Measurements from ENCODE around the gene STUM.

Gene STUM

DNA sequence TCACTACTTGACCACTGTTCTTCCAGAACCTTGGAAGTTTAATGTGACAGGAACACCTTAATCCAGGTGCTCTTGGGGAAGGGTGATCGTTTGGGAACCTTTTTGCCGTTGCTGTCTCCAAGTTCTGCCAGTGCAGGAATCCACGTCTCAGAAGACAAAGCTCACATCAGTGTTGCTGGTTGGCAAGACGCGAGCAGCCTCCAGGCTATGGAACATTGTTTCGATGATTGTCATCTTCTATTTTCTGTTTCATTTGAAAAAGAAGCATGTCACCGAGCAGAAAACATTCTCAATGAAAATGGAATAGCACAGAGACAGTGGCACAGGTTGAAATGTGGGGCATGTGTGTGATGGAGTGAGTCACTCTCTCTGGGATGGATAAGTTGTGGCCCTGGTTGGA lies 11.7 kb downstream of the STUM start:
- DNase-seq (ENCODE audit: low read depth in 4 of 4, low spot score in 1 of 4), result no peak

DNA sequence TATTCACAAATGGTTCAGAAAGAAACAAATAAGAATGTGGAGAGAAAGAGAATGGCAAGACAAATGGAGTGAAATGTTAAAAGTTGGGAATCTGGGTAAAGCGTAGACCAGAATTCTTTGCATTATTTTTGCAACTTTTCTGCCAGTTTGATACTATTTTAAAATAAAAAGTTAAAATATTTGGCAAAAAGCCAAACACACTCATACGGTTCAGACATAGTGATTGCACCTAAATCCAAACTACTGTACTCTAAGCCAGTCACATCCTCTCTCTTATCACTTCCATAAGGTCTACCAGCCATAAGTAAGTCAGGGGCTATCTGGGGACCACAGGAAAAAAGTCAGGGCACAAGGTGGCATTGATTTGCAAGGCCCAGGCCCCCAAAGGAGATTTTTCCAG lies 14.4 kb downstream of the STUM start:
- no peak for DNase-seq (ENCODE audit: low read depth in 4 of 4, low spot score in 1 of 4)

DNA sequence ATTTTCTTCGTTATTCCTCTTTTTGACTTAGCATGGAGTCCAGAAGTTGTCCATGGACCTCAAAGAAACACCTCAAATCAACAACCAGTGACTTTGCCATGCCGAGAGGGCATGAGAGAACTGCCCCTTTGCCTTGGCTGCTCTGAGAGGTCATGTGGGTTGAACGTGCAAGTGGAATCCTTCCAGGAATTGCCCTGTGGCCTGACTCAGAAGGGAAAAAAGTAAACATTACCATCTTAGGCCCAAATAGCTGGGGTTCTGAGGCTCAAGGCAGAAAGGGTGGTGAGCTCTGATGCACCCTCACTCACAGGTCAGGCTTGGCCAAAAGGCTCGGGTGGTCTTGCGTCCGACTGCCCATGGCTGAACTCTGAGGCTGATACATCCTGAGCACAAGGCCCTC lies 15.1 kb downstream of the STUM start:
- no peak for DNase-seq (ENCODE audit: low read depth in 4 of 4, low spot score in 1 of 4)

DNA sequence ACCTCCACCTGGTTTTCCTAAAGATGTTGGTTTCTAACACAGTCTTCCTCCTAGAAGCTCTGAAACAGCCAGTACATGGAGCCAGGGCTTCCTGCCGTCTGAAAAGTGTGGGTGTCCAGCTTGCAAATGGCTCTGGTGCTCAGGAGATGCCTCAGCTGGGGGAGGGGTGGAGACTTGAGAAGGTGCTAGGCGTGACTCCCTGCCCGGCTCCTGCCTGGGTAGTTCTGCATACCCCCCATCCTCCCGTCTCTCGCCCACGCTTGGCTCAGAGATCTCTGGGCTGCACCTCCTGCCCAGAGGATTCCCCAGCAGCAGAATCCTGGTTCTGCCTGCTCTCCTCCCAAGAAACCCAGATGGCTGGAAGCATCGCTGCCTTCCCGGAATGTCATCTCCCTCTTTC lies 16.9 kb downstream of the STUM start:
- no peak for DNase-seq (ENCODE audit: low read depth in 4 of 4, low spot score in 1 of 4)

DNA sequence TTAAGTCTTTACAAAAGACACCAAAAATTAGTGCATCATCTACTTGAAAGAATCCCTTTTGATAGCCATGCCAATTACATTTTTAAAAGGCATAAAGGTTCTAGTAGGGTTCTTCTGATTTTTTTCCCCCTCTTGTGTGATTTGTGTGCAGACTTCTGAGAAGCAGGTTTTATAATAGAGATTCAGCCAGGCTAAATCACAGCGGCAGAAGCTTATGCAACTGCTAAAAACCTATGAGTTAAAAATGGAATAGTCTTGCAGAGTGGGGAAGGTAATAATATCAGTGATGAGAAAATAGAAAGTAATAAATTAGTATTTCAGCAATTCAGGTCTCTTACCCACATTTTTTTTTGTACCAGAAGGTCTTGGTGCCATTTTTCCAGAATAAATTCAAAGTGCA lies 17.7 kb downstream of the STUM start:
- DNase-seq (ENCODE audit: low read depth in 4 of 4, low spot score in 1 of 4), result no peak

DNA sequence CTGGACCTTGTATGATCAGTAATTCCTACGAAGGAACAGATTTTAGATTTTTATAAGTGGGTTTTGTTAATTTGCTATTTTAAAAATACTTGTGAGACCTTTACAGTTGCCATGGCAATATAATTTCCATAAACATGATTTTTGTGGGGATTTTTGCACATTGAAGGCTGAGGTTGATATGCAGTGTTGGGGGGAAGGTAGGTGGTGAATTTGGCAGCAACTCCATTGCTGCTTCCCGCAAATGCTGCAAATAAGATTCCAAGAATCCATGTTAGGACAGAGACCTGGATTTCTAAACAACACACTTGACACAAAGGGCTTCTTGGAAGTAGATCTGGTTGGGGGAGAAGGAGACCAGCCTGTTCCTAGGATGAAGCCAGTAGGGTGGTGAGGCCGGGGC lies 18.2 kb downstream of the STUM start:
- DNase-seq (ENCODE audit: low read depth in 4 of 4, low spot score in 1 of 4), result no peak

DNA sequence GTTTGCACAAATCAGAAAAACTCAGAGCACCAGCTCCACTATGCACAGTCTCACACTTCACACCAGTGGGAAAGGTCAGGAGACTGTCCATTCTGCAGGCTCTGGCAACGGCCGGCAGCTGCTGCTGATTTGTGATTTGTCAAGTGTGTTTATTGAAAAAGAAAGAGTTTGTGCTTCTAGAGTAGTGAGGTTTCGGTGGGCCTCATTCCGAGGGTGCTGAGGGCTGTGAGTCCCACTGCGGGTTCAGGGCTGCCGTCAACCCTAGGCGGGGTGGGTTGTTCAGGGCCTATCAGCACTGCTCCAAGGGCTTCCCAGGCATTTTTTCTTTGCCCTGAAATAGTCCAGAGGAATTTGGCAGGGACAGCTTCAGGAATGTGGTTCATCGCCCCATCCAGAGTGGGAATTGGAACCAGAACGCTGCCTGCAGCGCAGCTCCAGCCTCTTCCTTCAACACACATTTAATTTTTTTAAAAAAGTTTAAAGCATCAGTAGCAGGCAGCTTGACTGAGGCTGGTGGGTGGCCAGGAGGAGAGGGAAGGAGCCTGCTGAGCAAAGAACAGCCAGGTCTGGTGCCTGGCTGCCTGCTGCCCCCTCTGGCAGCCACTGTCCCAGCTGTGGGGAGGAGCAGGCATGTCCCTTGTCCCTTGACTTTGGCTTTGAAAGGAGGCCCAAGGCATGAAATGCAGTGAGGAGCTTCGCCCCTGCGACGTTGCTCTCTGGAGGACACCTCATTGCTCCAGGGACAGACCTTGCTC lies 19.7 kb downstream of the STUM start:
- DNase-seq (ENCODE audit: low read depth in 4 of 4, low spot score in 1 of 4), result no peak

DNA sequence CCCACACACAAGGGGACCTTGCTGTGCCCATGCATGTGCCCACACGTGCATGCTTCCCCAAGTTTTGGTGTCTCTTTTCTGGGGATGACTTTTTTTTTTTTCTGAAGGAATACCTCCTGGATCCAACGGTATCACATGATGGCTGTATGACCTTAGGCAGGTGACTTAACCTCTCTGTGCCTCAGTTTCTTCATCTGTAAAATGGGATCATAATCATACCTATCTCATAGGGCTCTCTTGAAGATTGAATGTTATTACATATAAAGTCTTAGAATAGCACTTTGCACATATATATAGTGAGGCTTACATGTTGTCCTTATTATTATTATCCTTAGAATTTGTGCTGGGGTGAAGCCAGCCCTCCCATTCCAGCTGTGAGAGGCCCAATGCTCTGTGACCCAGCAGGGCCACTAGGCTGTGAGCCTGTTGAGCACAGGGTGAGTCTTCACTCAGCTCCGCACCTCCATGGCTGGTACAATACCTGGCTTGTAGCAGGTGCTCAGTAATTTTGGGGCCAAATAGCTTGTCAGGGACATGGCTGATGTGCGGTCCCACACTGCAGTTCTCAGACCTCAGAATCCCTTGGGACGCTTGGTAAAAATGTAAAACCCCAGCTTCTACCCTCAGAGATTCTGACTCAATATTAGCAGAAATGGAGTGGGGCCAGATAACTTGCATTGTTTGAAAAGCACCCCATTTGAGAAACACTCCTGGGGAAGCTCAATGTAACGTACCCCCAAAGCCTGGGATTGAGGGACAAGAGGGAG lies 20.6 kb downstream of the STUM start:
- DNase-seq (ENCODE audit: low read depth in 4 of 4, low spot score in 1 of 4), result no peak

DNA sequence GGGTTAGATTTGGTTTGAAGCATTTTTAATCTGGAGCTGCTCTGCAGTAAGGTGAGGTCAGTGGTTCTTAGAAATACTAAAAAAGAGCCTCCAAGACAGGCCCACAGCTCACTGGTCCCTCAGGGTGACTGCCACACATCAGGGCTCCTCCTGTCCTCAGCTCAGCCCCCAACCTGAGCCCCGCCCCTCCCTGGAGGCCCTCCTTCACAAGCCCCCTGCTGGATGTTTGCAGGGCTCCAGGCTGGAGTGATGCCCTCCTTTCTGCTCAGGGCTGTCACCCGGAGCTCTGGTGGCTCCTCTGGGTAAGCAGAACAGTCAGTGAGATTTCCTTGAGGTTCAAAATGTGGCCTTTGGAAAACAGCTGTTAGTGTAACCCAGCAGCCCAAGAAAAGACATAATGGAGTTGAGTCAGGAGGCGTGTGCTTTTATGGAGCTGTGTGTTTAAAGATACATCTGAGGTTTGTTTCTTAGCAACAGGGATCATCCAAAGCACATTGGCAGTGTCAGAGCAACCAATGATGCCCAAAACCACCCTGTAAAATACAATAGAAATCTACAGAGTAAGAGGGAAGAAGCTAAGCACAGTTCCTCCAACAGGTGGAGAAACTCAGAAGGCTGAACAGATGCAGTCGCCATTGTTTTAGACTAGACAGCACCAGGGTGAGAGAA lies 21.4 kb downstream of the STUM start:
- DNase-seq (ENCODE audit: low read depth in 4 of 4, low spot score in 1 of 4), result no peak

DNA sequence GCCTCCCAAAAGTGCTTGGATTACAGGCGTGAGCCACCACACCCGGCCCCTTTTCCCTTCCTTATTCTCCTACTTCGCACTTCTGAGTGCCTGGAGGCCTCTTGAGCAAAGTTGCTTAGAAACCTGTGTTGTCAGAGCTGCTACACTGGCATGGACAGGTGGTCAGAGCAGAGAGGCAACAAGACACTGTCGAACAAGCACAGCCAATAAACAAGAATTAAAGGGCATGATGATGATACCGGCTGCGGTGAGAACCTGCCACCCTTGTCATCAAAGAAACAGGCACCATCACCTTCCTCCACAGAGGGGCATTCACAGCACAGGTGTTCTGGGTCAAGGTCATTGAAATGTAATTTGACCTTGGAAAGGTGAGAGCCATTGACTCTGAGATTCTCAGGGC lies 23.3 kb downstream of the STUM start:
- no peak for DNase-seq (ENCODE audit: low read depth in 4 of 4, low spot score in 1 of 4)

DNA sequence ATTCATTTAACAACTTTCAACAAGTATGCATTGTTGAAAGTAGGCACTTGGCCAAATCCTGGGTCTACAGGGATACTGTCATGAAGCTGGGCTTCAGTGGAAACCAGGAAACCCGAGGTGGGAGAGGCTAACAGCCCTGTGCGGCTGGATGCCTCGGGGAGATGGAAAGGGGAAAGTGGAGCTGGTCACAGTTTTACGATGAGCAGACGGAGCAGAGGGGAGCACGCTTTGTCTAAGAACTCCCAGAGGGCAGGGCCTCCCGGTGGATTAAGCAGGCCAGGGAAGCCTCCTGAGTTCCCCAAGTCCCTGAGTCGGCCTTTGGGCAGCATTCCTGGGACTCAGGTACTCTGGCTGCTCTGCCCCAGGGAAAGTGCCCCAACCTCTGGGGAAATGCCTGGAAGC lies 23.8 kb downstream of the STUM start:
- no peak for DNase-seq (ENCODE audit: low read depth in 4 of 4, low spot score in 1 of 4)

DNA sequence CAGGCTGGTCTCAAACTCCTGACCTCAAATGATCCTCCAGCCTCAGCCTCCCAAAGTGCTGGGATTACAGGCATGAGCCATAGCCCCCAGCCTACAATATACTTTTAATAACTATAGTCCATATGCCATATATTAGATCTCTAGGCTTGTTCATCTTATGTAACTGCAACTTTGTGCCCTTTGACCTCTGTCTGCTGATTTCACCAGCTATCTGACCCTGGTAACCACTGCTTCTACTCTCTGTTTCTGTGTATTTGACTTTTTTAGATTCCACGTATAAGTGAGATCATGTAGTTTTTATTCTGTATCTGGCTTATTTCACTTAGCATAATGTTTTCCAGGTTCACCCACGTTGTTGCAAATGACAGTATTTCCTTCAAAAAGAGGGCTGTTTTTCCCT lies 25.5 kb downstream of the STUM start:
- no peak for DNase-seq (ENCODE audit: low read depth in 4 of 4, low spot score in 1 of 4)

DNA sequence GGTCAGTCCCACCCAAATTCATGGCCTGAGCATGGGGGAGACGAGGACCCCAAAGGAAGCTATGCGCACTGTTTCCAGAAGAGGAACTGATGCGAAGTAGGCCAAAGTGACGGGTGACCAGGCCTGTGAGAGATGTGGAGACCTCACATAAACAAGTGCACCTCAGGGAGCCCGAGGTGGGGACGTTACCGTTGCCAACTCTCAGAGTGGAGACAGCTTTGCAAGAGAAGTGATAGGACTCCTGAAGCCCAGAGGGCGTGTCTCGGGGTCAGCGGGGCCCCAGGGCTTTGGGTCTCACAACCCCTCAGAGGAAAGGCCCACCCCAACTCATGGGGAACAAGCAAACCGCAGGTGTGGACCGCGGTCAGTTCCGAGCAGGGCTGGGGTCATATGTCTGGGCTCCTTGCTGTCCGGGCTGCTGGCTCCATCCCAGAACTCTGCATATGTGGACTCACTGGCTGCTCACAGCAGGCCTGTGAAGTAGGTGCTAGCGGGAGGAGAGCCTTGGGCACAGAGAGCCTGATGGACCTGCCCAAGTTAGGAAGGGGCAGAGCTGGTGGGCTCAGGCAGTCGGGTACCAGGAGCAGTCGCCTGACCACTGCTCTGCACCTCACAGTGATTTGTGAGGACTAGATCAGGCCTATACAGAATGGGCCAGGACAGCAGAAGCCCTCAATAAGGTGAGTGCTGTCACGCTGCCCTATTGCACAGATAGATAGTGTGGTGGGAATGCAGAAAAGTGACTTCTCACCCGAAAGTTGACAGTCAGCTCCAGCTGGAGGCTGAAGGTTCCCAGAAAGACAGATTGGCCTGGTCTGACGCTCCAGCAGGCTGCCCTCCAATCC lies 26.2 kb downstream of the STUM start:
- no peak for DNase-seq (ENCODE audit: low read depth in 4 of 4, low spot score in 1 of 4)

DNA sequence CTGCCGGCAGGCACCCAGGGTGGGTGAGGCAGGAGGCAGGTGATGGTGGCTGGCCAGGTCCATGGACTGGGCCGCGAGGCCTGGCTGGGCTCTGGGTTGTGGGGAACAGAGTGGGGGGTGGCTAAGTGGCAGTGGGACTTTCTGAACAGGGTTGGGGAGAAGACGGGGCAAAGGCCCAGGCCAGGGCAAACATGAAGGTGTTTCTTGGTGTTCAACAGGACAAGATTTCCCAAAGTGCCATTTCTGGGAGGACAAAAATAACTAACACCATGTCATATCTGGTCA lies 26.8 kb downstream of the STUM start:
- DNase-seq (ENCODE audit: low read depth in 4 of 4, low spot score in 1 of 4), result no peak

DNA sequence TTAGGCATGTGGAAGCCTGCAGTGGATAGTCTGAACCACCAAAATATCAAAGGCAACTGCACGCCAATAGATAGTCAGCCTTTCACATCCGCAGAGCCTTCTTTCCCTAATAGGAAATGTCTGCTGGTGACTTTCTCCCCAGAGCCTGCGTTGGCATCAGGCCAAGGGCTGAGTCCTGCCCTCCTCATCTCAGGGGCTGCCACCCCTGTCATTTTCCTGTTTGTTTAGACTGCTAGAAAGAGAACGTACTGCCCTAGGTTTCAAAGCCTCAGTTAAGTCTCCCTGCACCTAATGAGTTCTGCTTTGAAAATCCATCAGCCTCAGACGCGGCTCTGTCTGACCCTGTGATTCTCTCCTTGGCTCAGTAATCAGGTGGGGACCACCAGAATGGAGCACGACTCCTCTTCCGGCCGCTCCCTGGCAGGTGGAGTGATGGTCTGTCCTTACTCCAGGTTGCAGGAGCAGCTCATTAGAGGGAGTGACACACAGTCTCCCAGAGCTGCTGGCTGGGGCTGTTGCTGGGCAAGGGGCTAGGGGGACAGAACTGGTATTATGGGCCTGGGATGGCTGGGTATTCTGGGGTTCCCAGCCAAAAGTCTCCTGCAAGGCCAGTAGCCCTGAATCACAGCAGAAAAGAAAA lies 27.3 kb downstream of the STUM start:
- no peak for DNase-seq (ENCODE audit: low read depth in 4 of 4, low spot score in 1 of 4)

DNA sequence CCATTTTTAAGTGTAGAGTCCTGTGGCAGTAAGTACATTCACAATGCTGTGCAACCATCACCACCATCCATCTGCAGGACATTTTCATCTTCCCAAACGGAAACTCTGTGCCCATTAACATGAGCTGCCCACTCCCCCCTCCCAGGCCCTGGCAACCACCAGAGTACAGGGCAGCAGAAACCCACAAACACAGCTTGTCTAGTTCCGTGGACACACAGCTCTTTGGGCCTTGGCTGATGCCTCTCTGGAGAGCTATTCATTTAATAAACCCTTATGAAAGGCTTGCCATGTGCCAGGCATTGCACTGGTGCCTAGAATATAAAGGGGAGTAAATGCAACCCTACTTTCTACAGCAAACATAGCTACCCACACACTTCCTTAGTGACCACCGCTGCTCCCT lies 28.0 kb downstream of the STUM start:
- DNase-seq (ENCODE audit: low read depth in 4 of 4, low spot score in 1 of 4), result no peak

DNA sequence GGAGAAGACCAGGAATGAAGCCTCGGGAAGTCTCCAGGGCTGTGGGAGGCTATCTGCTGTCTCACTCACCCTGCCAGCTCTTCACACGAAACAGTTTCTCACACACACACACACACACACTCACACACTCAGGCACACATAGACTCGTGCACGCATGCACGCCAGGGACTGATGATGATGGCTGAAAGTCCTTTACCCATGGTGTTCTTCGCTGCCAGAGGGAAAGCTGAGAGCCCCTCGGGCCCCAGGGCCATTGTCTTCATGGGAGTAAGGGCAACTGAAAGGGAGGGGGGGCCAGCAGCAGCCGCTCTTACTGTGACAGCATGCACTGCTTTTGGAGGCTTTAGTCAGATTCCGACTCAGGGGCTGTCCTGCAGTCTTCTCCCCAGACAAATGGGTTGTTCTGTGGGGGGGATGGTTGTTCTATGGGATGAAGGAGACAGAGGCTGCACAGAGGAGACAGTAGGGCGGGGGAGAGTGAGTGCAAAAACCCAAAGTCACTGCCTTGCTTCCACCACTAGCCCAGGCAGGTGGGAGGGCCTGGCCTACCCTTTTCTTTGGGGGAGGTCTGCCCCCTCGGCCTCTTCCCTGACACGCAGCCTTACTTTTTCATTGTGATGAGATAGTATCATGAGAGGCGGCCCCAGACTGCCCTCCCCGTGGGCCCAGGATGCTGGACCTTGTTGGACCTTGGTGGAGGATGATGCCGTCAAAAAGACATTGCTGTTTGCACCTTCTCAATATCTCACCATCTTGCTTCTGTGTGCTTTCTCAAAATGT lies 29.0 kb downstream of the STUM start:
- no peak for DNase-seq (ENCODE audit: low read depth in 4 of 4, low spot score in 1 of 4)

DNA sequence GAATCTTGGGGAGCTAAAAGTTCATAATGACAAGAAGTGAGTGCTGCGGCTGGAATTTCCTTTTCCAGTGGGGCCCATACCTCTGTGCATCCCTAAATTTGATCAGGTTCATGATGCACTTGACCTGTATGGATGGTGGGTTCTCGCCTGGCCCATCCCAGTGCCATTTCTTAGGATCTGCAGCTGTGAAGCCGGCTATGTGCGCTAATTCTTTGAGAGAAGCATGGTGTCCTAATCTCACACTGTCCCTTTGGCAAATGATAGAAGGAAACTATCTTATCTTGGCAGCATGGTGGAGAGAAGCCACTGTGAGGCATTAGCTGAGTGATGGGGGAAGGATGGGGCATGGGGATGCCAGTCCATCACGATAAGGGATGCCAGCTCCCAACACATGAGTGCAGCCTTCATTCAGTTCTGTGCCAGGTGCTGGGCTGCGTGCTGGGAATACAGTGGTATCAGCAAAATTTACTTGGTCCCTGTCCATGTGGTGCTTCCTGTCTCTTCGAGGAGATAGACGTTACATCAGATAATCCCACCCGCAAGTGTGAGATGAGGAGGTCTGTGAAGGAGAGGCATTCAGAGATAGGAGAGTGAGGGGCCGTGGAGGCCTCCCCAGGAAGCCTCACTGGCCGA lies 30.5 kb downstream of the STUM start:
- no peak for DNase-seq (ENCODE audit: low read depth in 4 of 4, low spot score in 1 of 4)

DNA sequence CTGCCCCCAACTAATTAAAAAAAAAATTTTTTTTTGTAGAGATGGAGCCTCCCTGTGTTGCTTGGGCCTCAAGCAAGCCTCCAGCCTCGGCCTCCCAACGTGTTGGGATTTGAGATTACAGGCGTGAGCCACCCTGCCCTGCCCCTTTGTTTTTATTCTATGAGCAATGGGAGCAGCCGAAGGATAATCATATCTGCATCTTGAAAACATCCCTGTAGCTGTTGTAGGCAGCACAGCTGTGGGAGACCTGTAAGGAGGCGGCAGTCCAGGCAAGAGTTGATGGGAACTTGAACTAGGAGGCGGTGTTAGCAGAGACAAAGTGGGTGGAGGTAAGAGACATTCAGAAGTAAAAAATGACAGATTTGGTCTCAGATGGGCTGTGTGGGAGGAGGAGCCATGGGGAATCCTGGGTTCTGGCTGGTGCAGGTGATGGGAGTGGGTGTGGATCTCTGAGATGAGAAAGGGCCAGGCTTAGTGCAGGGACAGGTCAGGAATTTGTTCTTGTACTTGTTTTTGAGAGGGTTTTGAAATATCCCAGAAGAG lies 31.3 kb downstream of the STUM start:
- no peak for DNase-seq (ENCODE audit: low read depth in 4 of 4, low spot score in 1 of 4)
